Neutrophil (primary cell): ENCODE results near the gene MAT2A.

Source experiments
- H3K27ac ChIP-seq: fragments of 200-600 bp; sonication (generic); 2 replicates; pipeline ENCODE4 v1.5.1; 2016; ENCODE audit warnings: mild to moderate bottlenecking, moderate library complexity
- H3K27me3 ChIP-seq: fragments of 200-600 bp; sonication (generic); 2 replicates; pipeline ENCODE4 v1.6.0; 2016; ENCODE audit warnings: mild to moderate bottlenecking
- H3K36me3 ChIP-seq: fragments of 200-600 bp; sonication (generic); 2 replicates; pipeline ENCODE4 v1.5.1; 2017
- H3K4me1 ChIP-seq, 2 experiments: fragments of 200-600 bp in 1 of 2; sonication (generic) in 1 of 2; 1 replicate in 1 of 2; 2 replicates in 1 of 2; pipeline versions ENCODE4 v1.5.1 to v1.6.1; 2013 to 2016; ENCODE audit warnings: low read depth in 1 of 2, low read length in 1 of 2, mild to moderate bottlenecking in 1 of 2, moderate library complexity in 1 of 2; ENCODE audit not compliant: control insufficient read depth in 1 of 2, insufficient read depth in 1 of 2
- H3K4me3 ChIP-seq, 2 experiments: fragments of 200-600 bp in 1 of 2; sonication (generic) in 1 of 2; 1 replicate in 1 of 2; 2 replicates in 1 of 2; pipeline ENCODE4 v1.5.1; 2013 to 2016; ENCODE audit warnings: low read depth in 1 of 2, low read length in 1 of 2, mild to moderate bottlenecking in 1 of 2, moderate library complexity in 1 of 2
- H3K9me3 ChIP-seq: fragments of 200-600 bp; sonication (generic); 2 replicates; pipeline ENCODE4 v1.5.1; 2016
- CTCF ChIP-seq: fragments of 200-600 bp; sonication (generic); IDR thresholded peaks from 2 replicates; pipeline ENCODE4 v1.5.1; 2016; ENCODE audit warnings: antibody characterized with exemption

Gene MAT2A

GRCh38 chr2:85536479-85536878 lies 2.5 kb upstream of the MAT2A start:
- H3K36me3 ChIP-seq = peaks cover 2% of the 10 kb centered on the region
- H3K27ac ChIP-seq = peak overlapping the region; percentile 77
- H3K9me3 ChIP-seq = no peaks in the 10 kb centered on the region
- H3K4me1 ChIP-seq = peaks cover 80 to 85% of the 10 kb centered on the region in 2 experiments
- H3K4me3 ChIP-seq = no peak overlapping the region
- TF ChIP-seq CTCF = no peak
- H3K27me3 ChIP-seq = no peaks in the 10 kb centered on the region

GRCh38 chr2:85537600-85538506 lies 1.1 kb upstream of the MAT2A start:
- H3K4me3 ChIP-seq = peak overlapping the region; percentile 81 to 98
- peaks cover 71 to 78% of the 10 kb centered on the region in 2 experiments for H3K4me1 ChIP-seq
- TF ChIP-seq CTCF = no peak
- H3K27me3 ChIP-seq = no peaks in the 10 kb centered on the region
- peak overlapping the region; percentile 94 for H3K27ac ChIP-seq
- H3K36me3 ChIP-seq = peaks cover 15% of the 10 kb centered on the region
- no peaks in the 10 kb centered on the region for H3K9me3 ChIP-seq

GRCh38 chr2:85539361-85540132 lies 579 bp downstream of the MAT2A start:
- Histone ChIP-seq H3K4me3 (peak overlapping the region; percentile 81 to 98), H3K27me3 (no peaks in the 10 kb centered on the region), H3K4me1 (peaks cover 59 to 64% of the 10 kb centered on the region in 2 experiments), H3K36me3 (peaks cover 32% of the 10 kb centered on the region), H3K9me3 (no peaks in the 10 kb centered on the region), H3K27ac (peak overlapping the region; percentile 94)
- no peak for TF ChIP-seq CTCF

GRCh38 chr2:85540133-85540648 lies 1.2 kb downstream of the MAT2A start:
- peaks cover 53 to 57% of the 10 kb centered on the region in 2 experiments for H3K4me1 ChIP-seq
- no peaks in the 10 kb centered on the region for H3K9me3 ChIP-seq
- peaks cover 39% of the 10 kb centered on the region for H3K36me3 ChIP-seq
- H3K27me3 ChIP-seq = no peaks in the 10 kb centered on the region
- peak overlapping the region; percentile 94 for H3K27ac ChIP-seq
- no peak for TF ChIP-seq CTCF
- peak overlapping the region; percentile 81 to 98 for H3K4me3 ChIP-seq

- Histone ChIP-seq H3K27me3 (no peaks in the 10 kb centered on the region), H3K9me3 (no peaks in the 10 kb centered on the region), H3K4me3 (no peak overlapping the region), H3K4me1 (peaks cover 42 to 47% of the 10 kb centered on the region in 2 experiments), H3K27ac (peak overlapping the region; percentile 94), H3K36me3 (peaks cover 49% of the 10 kb centered on the region)
- TF ChIP-seq CTCF = no peak
These were observed 2.3 kb downstream of the MAT2A start for GRCh38 chr2:85541262-85541661.
